KG1 (cell line): ENCODE measurements around the gene ERFE.
A peak's percentile ranks its signal among the peaks of the same experiment; 100 is the strongest.
"Not testable (repeated sequence)": the region's sequence is repeated elsewhere in the genome, so short reads cannot be mapped to it uniquely, and the experiment has no call there.

Experiments
- DNase-seq: peaks from one replicate; lab custom pipeline; 2025; lab: John Stamatoyannopoulos, UW

ERFE gene

DNA sequence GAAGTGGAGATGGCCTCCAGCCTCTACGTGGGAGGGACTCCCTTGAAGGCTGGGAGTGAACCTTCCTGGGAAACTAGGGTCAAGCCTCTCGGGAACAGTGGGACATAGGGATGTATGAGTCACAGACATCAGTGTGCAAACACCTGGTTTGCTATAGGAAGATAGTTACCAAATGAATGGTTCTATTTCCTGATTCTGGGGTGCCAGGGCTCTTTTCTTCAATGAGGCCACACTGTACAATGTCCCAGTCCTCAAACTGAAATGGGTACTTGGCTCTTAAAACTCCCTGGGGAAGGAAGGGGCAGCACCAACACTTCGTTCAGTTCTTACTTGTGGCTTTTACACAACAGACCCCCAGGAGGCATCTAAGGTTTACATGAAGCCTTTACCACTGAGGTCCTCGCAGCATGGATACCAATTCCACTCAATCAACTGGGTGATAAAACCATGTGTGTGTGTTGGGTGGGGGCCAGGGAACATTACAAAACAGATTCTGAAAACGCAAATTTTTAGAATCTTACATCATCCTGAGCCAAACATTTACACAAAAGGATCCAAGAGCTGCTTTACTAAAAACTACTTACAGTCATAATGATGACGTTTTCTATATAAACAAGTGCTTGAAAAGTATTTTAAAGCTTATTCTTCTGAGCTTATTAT lies 10.4 kb downstream of the ERFE start:
- no peak for DNase-seq

DNA sequence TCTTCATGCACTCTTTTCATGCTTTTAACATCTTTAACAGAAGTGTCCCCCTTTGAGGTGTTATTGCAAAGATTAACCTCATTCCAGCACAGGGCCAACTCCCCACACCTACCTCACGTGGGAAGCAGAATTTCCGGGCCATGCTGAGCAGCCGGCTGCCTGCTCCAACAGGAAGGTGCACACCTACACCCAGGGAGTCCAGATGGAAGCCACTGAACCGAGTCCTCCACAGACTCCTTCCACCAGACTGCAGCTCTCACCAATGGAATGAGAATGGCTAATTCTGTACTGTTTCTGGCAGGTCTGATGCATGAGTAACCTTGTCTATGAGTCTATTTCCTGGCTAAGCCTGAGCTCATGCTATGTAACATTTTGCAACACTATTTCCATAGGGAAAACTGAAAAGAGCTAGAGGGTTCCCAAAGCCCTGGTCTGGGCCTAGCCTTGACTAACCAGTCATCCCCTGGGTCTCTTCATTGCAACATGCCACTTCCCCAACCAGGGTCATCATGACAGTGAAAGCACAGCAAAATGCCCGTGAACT lies 11.0 kb downstream of the ERFE start:
- DNase-seq = no peak

DNA sequence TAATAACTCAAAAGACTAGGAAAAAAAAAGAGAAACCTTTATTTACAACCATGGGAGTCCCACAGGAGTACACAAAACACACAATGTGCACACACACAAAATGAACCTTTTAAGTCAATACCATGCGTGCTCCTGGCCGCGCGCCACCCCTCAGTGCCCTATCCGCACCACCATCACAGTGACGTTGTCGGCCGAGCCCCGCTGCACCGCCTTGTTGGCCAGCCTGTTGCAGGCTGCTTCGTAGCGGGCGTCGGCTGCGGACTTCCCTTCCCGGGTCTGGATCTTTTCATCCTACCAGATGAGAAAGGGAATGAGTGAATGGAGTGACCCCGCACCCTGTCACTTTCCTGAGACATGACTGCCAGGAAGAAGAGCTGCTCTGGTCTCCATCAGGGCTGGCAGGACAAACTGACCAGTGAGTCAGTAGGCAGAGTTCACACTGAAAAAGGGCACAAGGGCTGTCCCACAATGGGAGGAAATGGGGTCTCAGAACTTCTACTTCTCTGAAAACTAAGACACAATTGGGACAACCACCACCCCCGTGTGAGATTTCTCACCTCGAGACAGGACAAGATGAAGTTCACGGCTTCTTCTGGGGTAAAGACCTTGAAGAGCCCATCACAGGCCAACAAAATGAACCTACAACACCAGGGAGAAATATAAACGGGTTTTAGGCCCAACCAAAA lies 11.8 kb downstream of the ERFE start:
- no peak for DNase-seq

DNA sequence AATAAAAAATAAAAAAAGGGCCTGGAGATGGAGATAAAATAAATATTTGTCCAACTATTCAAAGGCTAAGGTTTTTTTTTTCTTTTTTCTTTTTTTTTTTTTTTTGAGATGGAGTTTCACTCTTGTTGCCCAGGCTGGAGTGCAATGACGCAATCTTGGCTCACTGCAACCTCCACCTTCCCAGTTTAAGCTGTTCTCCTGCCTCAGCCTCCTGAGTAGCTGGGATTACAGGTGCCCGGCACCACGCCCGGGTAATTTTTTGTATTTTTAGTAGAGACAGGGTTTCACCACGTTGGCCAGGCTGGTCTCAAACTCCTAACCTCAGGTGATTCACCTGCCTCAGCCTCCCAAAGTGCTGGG lies 12.3 kb downstream of the ERFE start:
- not testable (repeated sequence) for DNase-seq

DNA sequence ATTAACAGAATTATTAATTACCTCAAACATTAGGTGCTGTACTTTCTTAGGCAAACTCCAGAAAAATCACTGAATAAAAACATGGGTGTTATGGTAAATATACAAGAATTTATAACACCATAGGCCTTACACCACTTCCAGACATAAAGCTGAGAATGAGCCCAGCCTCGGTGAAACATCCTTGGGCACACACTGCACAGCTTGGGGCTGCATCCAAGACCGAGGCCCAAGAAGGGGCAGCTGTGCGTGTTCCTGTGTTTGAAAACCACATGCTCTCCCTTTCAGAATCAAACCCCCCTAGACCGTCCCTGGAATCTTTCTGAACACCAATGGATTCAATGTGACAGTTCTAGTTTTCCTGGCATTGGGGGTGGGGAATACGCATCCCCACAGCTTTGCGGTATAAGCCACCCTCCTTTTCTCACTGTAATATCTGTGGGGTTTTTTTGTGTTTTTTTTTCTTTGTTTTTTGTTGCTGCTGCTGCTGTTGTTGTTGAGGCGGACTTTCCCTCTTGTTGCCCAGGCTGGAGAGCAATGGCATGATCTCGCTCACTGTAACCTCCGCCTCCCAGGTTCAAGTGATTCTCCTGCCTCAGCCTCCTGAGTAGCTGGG lies 12.9 kb downstream of the ERFE start:
- no peak for DNase-seq

DNA sequence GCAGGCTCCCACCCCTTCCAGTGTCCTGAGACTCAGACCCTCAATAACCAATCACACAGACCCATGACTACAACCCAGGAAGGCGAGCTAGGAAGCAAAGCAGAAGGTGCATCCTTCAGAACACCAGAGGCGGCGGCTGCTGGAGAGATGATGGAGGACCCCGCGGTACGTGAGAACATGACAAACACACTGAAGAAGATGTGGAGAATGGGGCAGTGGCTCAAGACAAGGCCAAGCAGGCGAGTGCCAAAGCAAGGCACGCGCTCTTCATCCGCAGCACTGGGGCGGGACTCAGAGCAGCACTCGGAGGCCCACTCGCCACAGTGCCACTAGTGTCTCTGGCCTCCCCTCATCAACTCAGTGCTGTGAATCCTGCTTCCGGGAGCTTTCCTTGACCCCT lies 13.7 kb downstream of the ERFE start:
- no peak for DNase-seq

DNA sequence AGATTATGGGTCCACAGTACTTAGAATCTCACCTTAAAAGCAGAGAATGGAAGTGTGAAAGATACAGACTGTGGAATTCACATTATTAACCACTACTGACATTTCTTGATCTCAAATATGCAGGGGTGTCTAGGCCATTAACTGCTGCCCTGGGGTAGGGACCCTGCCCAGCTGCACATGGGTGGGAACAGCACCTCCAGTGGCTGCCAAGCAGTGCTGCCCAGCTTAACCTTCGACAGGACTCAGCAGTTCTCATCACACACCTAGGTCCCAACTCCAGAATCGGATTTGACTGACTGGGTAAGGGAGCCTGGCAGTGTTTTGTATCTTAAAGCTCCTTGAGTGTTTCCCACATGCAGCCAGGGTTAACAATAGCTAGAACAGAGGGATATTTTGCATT lies 14.9 kb downstream of the ERFE start:
- no peak for DNase-seq

DNA sequence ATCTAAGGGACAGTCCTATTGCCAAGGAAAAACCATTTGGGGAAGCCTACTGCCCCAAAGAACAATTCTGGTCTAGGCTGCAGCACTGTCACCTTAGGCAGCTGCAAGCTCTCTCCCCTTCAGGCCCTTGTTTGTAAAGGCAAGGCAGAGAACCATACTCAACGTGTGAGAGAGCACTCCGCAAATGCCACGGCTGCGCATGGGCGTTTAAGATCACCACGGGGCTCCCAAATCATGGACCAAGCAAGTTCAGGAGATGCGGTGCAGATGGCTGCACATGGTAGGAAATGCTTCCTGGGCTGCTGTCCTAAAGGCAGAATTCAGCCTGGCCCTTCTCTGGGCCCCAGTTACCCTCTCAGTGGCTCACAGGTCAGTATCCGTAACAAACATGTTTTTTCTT lies 15.5 kb downstream of the ERFE start:
- DNase-seq = no peak

DNA sequence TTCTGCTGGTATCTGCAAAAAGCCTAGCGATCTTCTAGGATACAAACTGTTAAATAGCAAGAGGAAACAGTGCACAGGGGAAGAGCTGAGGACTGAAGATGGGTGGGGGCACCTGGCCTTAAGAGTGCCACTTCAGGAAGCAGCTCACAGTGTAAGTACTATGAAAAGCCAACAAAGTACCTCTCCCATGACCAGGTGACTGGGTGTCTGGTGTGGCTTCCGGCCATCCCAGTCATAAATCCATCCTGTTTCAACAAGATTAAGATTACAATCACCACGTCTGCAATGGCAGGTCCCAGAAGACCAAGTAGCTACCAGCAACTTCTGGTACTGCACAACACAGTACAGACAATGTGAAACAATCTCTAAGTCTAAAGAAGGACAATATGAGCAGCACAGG lies 15.9 kb downstream of the ERFE start:
- no peak for DNase-seq

DNA sequence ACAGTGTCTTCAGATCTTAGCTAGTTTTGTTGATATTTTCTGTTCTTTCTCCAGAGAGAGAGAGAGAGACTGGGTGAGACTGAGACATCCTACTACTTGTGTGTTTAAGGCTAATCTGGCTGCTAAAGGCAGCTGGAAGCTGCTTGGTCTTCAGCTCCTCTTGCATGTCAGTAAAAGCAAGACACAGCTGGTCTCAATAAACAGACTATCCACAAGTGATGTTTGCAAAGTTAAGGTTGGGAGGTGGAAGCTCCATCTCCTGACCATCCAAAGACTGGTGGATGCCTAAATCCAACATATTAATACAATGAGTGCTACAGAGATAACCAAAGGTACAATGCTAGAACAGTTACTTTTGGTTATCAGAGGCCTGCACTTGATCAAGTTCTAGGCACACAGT lies 17.8 kb downstream of the ERFE start:
- DNase-seq = no peak

DNA sequence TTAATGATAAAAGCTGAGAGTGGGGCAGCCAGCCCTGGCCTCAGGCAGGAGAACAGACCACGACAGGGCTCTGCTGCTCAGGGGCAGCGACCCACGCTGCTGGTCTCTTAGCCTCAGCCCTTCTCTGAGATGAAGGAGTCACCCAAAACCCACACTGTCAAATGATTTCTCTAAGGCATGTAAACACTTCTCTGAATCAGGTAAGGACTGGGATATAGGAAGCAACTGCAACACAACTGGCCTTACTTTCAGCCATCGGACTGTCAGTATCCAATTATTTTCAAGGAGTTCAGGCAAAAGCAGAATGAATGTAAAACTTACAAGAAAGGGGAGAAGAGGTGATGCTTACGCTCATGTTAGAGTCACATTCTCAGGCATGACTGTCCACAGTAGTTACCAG lies 21.8 kb downstream of the ERFE start:
- no peak for DNase-seq

DNA sequence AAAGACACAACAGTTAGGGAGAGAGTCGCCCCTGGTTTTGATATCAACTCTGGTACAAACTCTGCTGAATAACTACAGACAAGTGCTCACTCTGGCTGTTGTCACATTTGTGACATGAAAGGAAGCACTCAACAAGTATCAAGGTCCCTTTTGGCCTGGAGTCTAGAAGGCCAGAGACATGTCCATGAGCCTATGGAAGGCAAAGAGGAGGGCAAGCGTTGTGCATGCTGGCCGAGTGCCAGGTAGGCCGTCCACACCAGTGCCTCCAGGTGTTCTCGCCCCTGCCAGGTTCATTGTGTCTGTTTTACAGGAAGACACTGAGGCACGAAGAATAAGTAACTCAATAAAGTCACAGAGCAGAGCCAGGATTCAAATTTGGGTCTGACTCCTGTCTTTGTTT lies 23.6 kb downstream of the ERFE start:
- no peak for DNase-seq

DNA sequence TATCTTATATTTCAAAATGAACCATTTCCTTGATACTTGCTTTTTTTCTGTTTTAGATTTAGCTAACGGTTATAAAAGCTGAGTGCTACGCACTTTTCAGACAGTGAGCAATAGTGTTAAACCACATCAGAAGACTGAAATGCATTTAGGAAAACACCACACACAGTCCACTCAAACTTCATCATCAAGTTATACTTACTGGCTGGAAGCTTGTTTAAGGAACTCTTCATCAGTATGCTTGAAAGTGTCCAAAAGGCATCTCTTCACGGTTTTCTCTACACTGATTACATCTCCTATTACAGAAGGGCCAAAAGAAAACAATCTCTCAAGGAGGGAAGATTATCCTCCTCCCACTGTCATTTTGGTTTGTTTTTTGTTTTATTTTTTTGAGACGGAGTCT lies 25.1 kb downstream of the ERFE start:
- DNase-seq = no peak

DNA sequence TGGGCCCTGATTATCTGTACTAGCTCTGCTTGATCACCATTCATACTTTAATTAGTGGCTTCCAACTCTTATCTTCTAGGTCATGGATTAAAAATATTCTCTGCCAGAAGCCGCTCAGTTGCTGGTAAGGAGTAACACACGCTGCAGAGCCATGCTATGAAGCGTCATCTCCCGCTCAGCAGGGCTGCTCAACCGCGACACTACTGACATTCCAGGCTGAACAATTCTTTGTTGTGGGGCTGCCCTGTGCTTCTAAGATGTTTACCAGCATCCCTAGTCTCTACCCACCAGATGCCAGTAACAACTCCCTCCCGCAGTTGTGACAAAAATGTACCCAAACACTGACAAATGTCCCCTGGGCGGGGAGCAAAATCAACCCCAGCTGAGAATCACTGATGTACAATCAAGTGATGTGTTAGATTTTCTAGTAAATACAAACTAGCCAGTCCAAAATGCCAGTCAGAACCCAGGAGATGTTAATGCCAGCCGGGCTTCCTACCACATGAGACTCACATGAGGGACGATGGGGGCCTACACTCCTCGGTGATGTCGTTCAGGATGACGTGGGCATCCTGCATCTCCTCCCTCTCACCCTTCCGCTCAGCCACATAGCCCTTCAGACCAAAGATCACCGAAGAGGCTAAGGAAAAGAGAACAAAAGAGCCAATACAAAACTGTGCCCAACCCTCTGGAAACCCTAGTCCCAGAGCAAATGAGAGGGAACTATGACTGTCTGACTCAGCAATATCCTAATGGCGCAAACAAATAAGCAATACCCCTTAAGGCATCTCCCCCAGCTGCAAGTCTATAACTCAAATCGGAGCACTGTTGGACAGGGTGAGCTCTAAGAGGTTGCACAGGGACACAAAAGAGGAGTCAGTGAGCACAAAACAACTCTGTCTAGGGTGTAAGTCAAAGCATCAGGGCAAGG lies 29.1 kb downstream of the ERFE start:
- DNase-seq = no peak

DNA sequence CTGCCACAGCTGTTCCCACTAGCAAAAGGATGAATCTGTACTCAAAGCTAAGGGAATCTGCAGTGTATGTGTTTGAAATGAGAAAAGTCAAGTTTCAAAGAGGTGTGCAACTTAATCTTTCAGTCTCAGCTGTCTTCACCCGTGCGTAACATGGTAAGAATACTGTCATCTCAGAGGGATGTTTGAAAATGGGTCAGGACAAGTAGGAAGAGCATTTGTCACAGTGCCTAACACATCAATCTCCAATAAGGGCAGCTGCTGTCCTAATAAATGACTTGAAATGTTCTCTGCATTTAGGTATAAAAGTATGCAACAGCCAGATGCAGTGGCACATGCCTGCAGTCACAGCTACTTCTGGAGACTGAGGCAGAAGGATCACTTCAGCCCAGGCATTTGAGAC lies 31.7 kb downstream of the ERFE start:
- no peak for DNase-seq

DNA sequence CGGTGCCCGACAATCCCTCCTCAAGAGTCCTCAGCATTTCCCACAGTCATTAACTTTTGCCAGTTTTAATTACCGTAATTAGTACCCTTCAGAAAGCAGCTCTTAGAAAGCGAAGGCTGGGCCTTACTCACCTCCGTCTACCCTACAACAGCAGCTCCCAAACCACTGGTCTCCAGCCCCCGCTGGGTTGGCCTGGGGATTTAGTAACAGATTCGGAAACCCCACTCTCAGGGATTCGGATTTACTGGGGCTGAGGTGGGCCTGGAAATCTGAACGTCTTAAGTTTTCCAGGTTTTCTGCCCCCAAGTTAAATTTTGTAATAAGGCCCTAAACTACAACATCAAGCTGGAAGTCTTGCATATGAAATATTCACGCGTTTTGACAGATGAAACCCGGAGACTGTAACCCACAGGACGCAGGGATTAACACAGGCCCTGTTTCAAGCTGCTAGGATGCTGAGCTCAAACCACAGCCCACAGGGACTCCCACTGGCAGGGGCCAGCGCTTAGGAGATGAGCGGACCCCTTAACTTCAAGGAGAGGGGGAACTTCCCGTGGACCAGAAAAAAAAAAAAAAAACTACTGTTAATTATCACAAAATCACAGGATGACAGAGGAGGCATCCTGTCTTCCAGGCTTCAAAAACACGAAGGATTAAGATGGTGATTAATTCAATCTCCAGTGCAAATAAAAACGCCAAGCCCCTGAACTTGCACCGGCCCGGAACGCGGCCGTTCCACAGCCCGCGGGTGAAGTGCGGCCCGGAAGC lies 43.7 kb downstream of the ERFE start:
- DNase-seq = no peak

DNA sequence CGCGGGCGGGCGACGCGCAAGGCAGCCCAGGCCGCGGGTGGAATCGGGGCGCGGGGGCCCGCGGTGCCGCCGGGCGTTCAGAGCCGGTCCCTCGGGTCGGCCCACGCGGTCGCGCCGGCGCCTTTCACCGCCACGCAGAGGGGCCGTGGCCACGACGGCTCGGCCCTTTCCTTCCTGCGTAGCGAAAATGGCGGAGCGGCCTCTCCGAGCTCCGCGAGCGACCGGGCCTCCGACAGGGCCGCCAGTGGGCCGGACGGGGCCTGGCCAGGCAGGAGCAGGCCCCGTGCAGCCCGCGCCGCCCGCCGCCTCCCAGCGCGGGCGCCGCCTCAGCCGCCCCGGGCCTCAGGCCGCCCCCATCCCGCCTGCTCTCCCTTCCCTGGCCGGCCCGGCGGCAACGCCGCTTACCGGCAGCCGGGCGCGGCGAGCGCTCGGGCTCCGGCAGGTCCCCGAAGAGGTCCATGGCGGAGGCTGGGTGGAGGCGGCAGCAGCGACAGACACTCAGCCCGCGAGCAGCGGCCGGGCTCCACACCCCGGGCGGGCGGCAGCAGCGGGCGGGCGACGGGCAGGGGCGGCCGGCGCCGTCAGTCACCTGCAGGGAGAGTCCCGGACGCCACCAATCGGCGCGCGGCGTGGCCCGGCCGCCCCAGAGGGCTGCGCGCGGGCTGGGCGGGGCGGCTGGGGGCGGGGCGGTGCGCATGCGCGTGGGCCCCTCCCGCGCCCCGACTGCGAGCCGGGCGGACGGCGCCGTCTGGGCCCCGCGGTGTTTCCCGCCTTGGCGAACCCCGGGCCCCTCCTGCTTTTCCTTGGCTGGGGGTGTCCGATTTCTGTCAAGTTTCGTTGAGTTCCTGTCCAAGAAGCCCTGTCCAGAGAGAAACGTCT lies 44.6 kb downstream of the ERFE start, which contains the start of gene ILKAP:
Gene ILKAP (minus strand): TSS at position 602 of the 879 bp plus-strand sequence. CDS start 142 bp downstream, at position 460.
- DNase-seq = peak; percentile 48

DNA sequence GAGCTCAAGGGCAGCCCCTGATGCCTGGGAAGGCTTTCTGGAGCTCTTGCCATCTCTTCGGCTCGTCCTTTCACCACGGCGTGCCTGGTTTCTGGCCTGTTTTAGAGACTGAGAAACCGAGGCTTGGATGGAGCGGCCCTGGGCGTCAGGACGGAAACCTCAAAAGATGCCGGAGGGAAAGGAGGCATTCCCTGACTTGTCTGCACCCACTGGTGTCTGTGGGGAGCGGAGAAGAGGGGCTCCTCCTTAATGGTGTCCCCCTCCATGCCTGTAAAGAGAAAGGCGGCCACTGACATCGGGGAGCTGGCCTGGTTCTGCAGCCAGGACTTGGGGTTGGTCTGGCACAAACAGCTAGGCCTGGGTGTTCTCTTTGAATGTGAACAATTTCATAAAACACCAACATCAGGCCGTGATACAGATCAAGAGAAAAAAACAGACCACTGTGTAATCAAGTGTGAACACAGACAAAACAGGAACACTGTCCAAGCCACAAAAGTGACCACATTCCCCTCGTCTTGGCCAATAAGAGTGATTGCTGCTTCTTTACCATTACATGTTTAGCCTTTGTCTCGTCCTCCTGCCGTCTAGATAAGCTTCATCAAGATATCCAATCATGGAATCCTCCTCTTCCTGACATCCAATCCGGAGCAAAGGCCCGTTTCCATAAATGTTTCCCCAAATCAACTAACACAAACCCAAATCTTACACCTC lies 45.4 kb downstream of the ERFE start:
- no peak for DNase-seq

DNA sequence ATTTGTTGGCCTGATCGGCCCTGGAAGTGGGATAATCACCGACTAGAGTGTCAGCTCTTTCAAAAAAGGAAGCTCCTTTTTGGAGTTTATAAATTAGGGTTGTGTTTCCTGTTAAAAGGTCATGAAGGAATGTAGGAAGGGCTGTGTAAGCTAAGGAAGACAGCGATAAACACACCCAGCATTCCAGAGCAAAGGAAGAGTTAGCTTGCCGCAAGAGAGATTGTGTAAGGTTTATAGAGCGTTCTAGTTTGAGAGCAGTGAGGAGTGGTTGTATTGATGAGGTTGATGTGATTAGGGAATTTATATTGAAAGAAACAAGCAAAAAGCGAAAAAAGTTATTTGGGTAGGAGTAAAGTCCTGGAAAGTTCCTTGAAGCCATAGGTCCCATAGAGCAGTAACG lies 48.2 kb downstream of the ERFE start:
- no peak for DNase-seq
